Osteoblast (primary cell): ENCODE measurements around the gene ABI2. TPM values are rescaled to one million over a fixed set of nuclear protein-coding genes. Genes with fewer than 3 reads are reported as not detected.
A peak's percentile ranks its signal among the peaks of the same experiment; 100 is the strongest.

Experiments used
- DNase-seq: peaks from one replicate; pipeline ENCODE4 v3.0.0; 2011; ENCODE audit warnings: low spot score, mixed read lengths; ENCODE audit not compliant: insufficient read length; ENCODE audit errors: missing footprints
- H2AFZ ChIP-seq: 2 replicates; pipeline ENCODE4 v1.6.0; 2011; ENCODE audit warnings: mild to moderate bottlenecking, low read length
- H3K27ac ChIP-seq: 2 replicates; pipeline ENCODE4 v1.5.1; 2011; ENCODE audit warnings: mild to moderate bottlenecking, low read depth, low read length, moderate library complexity
- H3K27me3 ChIP-seq: 2 replicates; pipeline ENCODE4 v1.6.0; 2012; ENCODE audit warnings: mild to moderate bottlenecking, control low read depth, inconsistent platforms, low read length, moderate library complexity; ENCODE audit not compliant: insufficient read depth
- H3K36me3 ChIP-seq: 2 replicates; pipeline ENCODE4 v1.5.1; 2011; ENCODE audit warnings: mild to moderate bottlenecking, low read length, control low read depth, moderate library complexity; ENCODE audit not compliant: insufficient read depth
- H3K4me1 ChIP-seq: 2 replicates; pipeline ENCODE4 v1.5.1; 2011; ENCODE audit warnings: mild to moderate bottlenecking, low read length, control low read depth, moderate library complexity; ENCODE audit not compliant: insufficient read depth
- H3K4me2 ChIP-seq: 2 replicates; pipeline ENCODE4 v1.6.0; 2011; ENCODE audit warnings: mild to moderate bottlenecking, low read length; ENCODE audit not compliant: insufficient read depth
- H3K4me3 ChIP-seq: fragments of 200-600 bp; sonication (generic); 3 replicates; pipeline ENCODE4 v1.5.1; 2012; ENCODE audit warnings: mild to moderate bottlenecking, low read length, inconsistent platforms; ENCODE audit not compliant: insufficient read depth
- H3K79me2 ChIP-seq: 2 replicates; pipeline ENCODE4 v1.6.0; 2012; ENCODE audit warnings: mild to moderate bottlenecking, low read length, control low read depth, inconsistent platforms; ENCODE audit not compliant: insufficient read depth
- H3K9me3 ChIP-seq: 2 replicates; pipeline ENCODE4 v1.5.1; 2011; ENCODE audit warnings: low read depth, low read length, control low read depth
- H4K20me1 ChIP-seq: 2 replicates; pipeline ENCODE4 v1.6.0; 2012; ENCODE audit warnings: mild to moderate bottlenecking, low read length, control low read depth; ENCODE audit not compliant: insufficient read depth
- total RNA-seq: library from RNA; depleted of rRNA; stranded (reverse); fragments of >200 nt; gene quantifications from 2 replicates; pipeline ENCODE4 v1.2.3, GENCODE V29; 2012
- TF ChIP-seq, protein P1 (sequence below): IDR thresholded peaks from 2 replicates; pipeline ENCODE4 v1.5.1; 2011; ENCODE audit warnings: mild to moderate bottlenecking, low read depth, low read length, moderate library complexity; ENCODE audit errors: extremely low read depth

ABI2 gene
- 38.3 and 38.7 TPM in 2 replicates for total RNA-seq

DNA sequence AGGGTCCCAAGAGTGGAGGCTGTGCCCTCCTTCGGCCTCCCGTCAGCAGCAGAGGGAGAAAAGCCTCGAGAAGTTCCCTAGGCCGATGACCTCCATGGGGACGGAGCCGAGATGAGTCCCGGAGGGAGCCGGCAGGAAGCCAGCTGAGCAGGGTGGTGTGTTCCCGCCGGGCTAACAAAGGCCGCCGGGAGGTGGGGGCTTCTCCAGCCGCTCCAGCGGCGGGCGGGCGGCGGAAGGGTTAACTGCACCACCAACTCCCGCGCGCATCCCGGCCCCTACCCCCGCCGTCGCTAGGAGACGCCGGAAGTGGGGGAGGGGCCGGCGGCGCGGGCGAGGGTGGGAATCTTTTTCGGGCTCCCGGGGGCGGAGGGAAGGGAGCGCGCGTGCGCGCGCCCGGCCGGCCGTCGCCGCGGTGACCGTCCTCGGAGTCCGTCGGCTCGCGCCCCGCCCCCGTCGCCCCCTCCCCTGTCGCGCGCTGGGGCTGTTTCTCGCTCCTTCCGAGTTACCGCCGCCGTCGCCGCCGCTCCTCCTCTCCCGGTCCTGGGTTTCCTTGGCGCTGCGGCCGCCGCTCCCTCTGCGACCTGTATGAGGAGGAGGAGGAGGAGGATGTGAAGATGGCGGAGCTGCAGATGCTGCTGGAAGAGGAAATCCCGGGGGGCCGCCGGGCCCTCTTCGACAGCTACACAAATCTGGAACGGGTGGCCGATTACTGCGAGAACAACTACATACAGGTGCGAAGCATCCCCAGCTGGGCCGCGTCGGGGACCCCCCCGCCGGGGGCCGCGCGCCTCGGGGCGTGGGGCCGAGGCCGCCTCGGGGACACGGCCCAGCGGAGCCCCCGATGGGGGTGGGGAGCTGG is at the start of gene ABI2:
Gene ABI2, plus strand, starts transcription at position 494 of the 859 bp plus-strand sequence. Its CDS starts 121 bp downstream, at position 615.
- Histone ChIP-seq H2AFZ (peak within 1 kb of the TSS; percentile 89), H3K27ac (peak within 1 kb of the TSS; percentile 83), H4K20me1 (peaks cover 19% of the 10 kb centered on the region), H3K9me3 (no peaks in the 10 kb centered on the region), H3K36me3 (no peaks in the 10 kb centered on the region), H3K4me1 (peaks cover 15% of the 10 kb centered on the region), H3K27me3 (no peaks in the 10 kb centered on the region), H3K4me2 (peak within 1 kb of the TSS; percentile 89), H3K4me3 (peak within 1 kb of the TSS; percentile 94), H3K79me2 (peaks cover 55% of the 10 kb centered on the region)
- TF ChIP-seq, protein P1, sequence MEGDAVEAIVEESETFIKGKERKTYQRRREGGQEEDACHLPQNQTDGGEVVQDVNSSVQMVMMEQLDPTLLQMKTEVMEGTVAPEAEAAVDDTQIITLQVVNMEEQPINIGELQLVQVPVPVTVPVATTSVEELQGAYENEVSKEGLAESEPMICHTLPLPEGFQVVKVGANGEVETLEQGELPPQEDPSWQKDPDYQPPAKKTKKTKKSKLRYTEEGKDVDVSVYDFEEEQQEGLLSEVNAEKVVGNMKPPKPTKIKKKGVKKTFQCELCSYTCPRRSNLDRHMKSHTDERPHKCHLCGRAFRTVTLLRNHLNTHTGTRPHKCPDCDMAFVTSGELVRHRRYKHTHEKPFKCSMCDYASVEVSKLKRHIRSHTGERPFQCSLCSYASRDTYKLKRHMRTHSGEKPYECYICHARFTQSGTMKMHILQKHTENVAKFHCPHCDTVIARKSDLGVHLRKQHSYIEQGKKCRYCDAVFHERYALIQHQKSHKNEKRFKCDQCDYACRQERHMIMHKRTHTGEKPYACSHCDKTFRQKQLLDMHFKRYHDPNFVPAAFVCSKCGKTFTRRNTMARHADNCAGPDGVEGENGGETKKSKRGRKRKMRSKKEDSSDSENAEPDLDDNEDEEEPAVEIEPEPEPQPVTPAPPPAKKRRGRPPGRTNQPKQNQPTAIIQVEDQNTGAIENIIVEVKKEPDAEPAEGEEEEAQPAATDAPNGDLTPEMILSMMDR: no peak
- peak; percentile 99 for DNase-seq

DNA sequence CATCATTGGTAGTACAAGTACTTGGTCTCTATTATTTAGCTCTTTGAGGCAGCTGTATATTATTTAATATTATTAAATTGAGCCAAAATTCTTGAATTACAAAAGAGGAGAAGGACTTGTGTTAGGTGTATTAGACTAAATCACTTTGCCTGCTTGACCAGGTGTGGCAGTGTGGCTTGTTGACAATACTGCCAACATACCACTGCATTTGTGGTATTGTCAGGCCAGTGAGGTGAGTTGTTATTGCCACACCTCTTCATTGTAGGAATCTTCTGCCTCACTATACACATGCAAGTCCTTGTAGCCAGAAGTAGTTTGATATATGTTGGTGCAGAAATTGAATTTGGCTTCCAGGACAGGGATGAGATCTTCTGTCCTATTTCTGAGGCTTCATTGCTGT is 48.9 kb upstream of the ABI2 start:
- Histone ChIP-seq H3K4me3 (no peak overlapping the region), H3K36me3 (peaks cover 82% of the 10 kb centered on the region), H3K27me3 (no peaks in the 10 kb centered on the region), H3K27ac (no peak overlapping the region), H3K79me2 (no peaks in the 10 kb centered on the region), H3K4me2 (no peak overlapping the region), H3K4me1 (peaks cover 18% of the 10 kb centered on the region), H3K9me3 (no peaks in the 10 kb centered on the region), H4K20me1 (no peaks in the 10 kb centered on the region), H2AFZ (no peak overlapping the region)
- DNase-seq: no peak
- TF ChIP-seq, protein P1: no peak

DNA sequence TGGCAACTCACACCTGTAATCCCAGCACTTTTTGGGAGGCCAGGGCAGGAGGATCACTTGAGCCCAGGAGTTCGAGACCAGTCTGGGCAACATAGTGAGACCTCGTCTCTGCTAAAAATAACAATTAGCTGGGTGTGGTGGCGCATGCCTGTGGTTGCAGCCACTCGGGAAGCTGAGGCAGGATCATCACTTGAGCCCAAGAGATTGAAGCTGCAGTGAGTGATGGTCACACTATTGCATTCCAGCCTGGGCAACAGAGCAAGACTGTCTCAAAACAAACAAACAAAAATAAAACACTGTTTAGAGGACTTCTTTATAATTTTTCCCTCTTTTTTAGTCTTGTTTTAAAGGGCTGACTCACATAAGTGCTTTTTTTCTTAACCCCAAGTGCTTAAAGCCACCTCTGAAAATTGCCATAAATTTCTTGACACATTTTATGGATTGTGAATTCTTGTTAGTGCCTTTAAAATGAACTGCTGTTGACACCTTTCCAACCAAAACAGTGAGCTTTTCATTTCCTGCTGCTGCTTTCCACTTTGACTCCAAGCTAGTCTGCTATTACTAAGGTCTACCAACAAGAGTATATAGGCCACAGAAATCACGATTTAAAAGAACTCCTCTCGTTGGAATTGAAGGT is 47.6 kb upstream of the ABI2 start:
- peak overlapping the region; percentile 4 for H3K4me2 ChIP-seq
- H3K79me2 ChIP-seq: no peaks in the 10 kb centered on the region
- H4K20me1 ChIP-seq: no peaks in the 10 kb centered on the region
- H3K4me1 ChIP-seq: peaks cover 18% of the 10 kb centered on the region
- TF ChIP-seq, protein P1: no peak
- DNase-seq: peak; percentile 11
- H3K9me3 ChIP-seq: no peaks in the 10 kb centered on the region
- H3K27ac ChIP-seq: peak overlapping the region; percentile 50
- no peak overlapping the region for H2AFZ ChIP-seq
- no peaks in the 10 kb centered on the region for H3K27me3 ChIP-seq
- H3K36me3 ChIP-seq: peaks cover 82% of the 10 kb centered on the region
- no peak overlapping the region for H3K4me3 ChIP-seq

DNA sequence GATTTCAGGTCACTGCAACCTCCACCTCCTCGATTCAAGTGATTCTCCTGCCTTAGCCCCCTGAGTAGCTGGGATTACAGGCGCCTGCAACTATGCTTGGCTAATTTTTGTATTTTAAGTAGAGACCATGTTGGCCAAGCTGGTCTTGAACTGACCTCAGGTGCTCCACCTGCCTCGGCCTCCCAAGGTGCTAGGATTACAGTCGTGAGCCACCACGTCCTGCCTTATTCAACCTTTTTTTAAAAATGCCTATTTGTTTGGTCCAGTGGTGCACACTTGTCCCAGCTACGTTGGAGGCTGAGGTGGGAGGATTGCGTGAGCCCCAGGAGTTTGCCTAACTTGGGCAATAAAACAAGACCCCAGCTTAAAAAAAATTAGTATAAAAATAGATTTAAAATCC is 46.1 kb upstream of the ABI2 start:
- H3K4me3 ChIP-seq: no peak overlapping the region
- no peaks in the 10 kb centered on the region for H3K9me3 ChIP-seq
- no peaks in the 10 kb centered on the region for H4K20me1 ChIP-seq
- H3K79me2 ChIP-seq: no peaks in the 10 kb centered on the region
- no peaks in the 10 kb centered on the region for H3K27me3 ChIP-seq
- no peak overlapping the region for H3K4me2 ChIP-seq
- DNase-seq: no peak
- H3K27ac ChIP-seq: no peak overlapping the region
- H3K36me3 ChIP-seq: peaks cover 82% of the 10 kb centered on the region
- no peak overlapping the region for H2AFZ ChIP-seq
- TF ChIP-seq, protein P1: no peak
- peaks cover 18% of the 10 kb centered on the region for H3K4me1 ChIP-seq
